ENCODE data around the gene BAZ2B. TPM values are rescaled to one million over a fixed set of nuclear protein-coding genes. Genes with fewer than 3 reads are reported as not detected.
A peak's percentile ranks its signal among the peaks of the same experiment; 100 is the strongest.

BAZ2B gene
- total and polyA plus RNA-seq, 4 donors: 43.3 to 174 (median 105) TPM

GRCh38 chr2:159279700-159280099 is 336.6 kb downstream of the BAZ2B start:
- peak in 1 of 6 donors; percentile 55 for DNase-seq (ENCODE audit: low read depth in 4 of 6, low spot score in 6 of 6)
- Histone ChIP-seq H3K36me3 (ENCODE audit: control insufficient read depth, insufficient read depth, low read length) (no peaks in the 10 kb centered on the region), H3K27me3 (ENCODE audit: control insufficient read depth, insufficient read depth, low read length) (no peaks in the 10 kb centered on the region), H3K9me3 (ENCODE audit: control insufficient read depth, insufficient read depth, low read length) (no peaks in the 10 kb centered on the region), H3K4me1 (ENCODE audit: control insufficient read depth, insufficient read depth, low read length) (no peaks in the 10 kb centered on the region), H3K27ac (ENCODE audit: low read depth, low read length) (no peak overlapping the region), H3K4me3 (ENCODE audit: low read depth, low read length) (no peak overlapping the region)
- WGBS (ENCODE audit: insufficient coverage): no CpG with 5 or more reads among the region's 2 CpGs

- H3K9me3 ChIP-seq (ENCODE audit: control insufficient read depth, insufficient read depth, low read length): no peaks in the 10 kb centered on the region
- no peak for DNase-seq (ENCODE audit: low read depth in 4 of 6, low spot score in 6 of 6)
- WGBS (ENCODE audit: insufficient coverage): no CpG with 5 or more reads among the region's 1 CpG
Observed at GRCh38 chr2:159275111-159275510, 341.2 kb downstream of the BAZ2B start.

GRCh38 chr2:159272156-159272555 is 344.2 kb downstream of the BAZ2B start:
- H3K27ac ChIP-seq (ENCODE audit: low read depth, low read length): no peak overlapping the region

More at GRCh38 chr2:159275111-159275510, 341.2 kb downstream of the BAZ2B start:
- H3K4me1 ChIP-seq (ENCODE audit: control insufficient read depth, insufficient read depth, low read length): no peaks in the 10 kb centered on the region
- H3K27me3 ChIP-seq (ENCODE audit: control insufficient read depth, insufficient read depth, low read length): no peaks in the 10 kb centered on the region
- H3K36me3 ChIP-seq (ENCODE audit: control insufficient read depth, insufficient read depth, low read length): no peaks in the 10 kb centered on the region
- H3K4me3 ChIP-seq (ENCODE audit: low read depth, low read length): no peak overlapping the region
- no peak overlapping the region for H3K27ac ChIP-seq (ENCODE audit: low read depth, low read length)

GRCh38 chr2:159270744-159271379 is 345.5 kb downstream of the BAZ2B start:
- Histone ChIP-seq H3K9me3 (ENCODE audit: control insufficient read depth, insufficient read depth, low read length) (no peaks in the 10 kb centered on the region), H3K4me1 (ENCODE audit: control insufficient read depth, insufficient read depth, low read length) (no peaks in the 10 kb centered on the region), H3K27ac (ENCODE audit: low read depth, low read length) (no peak overlapping the region), H3K4me3 (ENCODE audit: low read depth, low read length) (no peak overlapping the region), H3K36me3 (ENCODE audit: control insufficient read depth, insufficient read depth, low read length) (no peaks in the 10 kb centered on the region), H3K27me3 (ENCODE audit: control insufficient read depth, insufficient read depth, low read length) (no peaks in the 10 kb centered on the region)
- WGBS (ENCODE audit: insufficient coverage): no CpG with 5 or more reads among the region's 4 CpGs
- DNase-seq (ENCODE audit: low read depth in 4 of 6, low spot score in 6 of 6): no peak

More at GRCh38 chr2:159272156-159272555, 344.2 kb downstream of the BAZ2B start:
- DNase-seq (ENCODE audit: low read depth in 4 of 6, low spot score in 6 of 6): no peak
- no peaks in the 10 kb centered on the region for H3K9me3 ChIP-seq (ENCODE audit: control insufficient read depth, insufficient read depth, low read length)
- H3K4me3 ChIP-seq (ENCODE audit: low read depth, low read length): no peak overlapping the region
- no peaks in the 10 kb centered on the region for H3K27me3 ChIP-seq (ENCODE audit: control insufficient read depth, insufficient read depth, low read length)
- no peaks in the 10 kb centered on the region for H3K4me1 ChIP-seq (ENCODE audit: control insufficient read depth, insufficient read depth, low read length)
- no peaks in the 10 kb centered on the region for H3K36me3 ChIP-seq (ENCODE audit: control insufficient read depth, insufficient read depth, low read length)
- 100% methylated on average over 3 of the region's 5 CpGs for WGBS (ENCODE audit: insufficient coverage)

Small RNA genes lying within 50 kb of the gene (small RNA-seq; reads per million reads assigned to genes)
- not detected for gene RF00019 (ENCODE audit: low replicate concordance)

Other genes with a start within 250 kb of the BAZ2B start
- gene MARCHF7, start 96.0 kb upstream of the BAZ2B start, total RNA-seq: 100 to 1,000 TPM; 115 to 141 TPM
- 10 to 100 TPM; 82.1 to 96.7 TPM for gene MARCHF7, start 96.0 kb upstream of the BAZ2B start, polyA plus RNA-seq (ENCODE audit: insufficient read length in 2 of 2)
- gene CD302, start 181.7 kb upstream of the BAZ2B start, total RNA-seq: 10 to 100 TPM; 21.9 to 24.5 TPM
- gene CD302, start 181.7 kb upstream of the BAZ2B start, polyA plus RNA-seq (ENCODE audit: insufficient read length in 2 of 2): 1 to 10 TPM; 6.6 to 9.4 TPM